Measurements from ENCODE around the gene KRT78. TPM values are rescaled to one million over a fixed set of nuclear protein-coding genes. Genes with fewer than 3 reads are reported as not detected.

Gene KRT78
- total and polyA plus RNA-seq, 4 donors = 0.06 TPM; not detected in 3

- Histone ChIP-seq H3K36me3 (ENCODE audit: control insufficient read depth in 4 of 4, insufficient read depth in 3 of 4, low read depth in 1 of 4, low read length in 3 of 4) (no peaks in the 10 kb centered on the region), H3K9me3 (ENCODE audit: control insufficient read depth in 4 of 4, low read length in 3 of 4) (no peaks in the 10 kb centered on the region), H3K4me1 (ENCODE audit: control insufficient read depth in 4 of 4, insufficient read depth in 4 of 4, low read length in 3 of 4) (no peaks in the 10 kb centered on the region), H3K9ac (ENCODE audit: low read depth in 1 of 2, low read length in 2 of 2) (no peak overlapping the region), H3K4me3 (ENCODE audit: low read depth in 1 of 3, low read length in 3 of 3) (no peak overlapping the region), H3K27me3 (ENCODE audit: control insufficient read depth in 4 of 4, insufficient read depth in 4 of 4, low read length in 3 of 4) (peaks cover 0 to 6% (median under 1%) of the 10 kb centered on the region in 4 donors), H3K27ac (ENCODE audit: low read depth in 1 of 2, low read length in 2 of 2) (no peak overlapping the region)
- no peak for TF ChIP-seq MAX (IDR thresholded peaks at IDR 0.05)
- no peak for TF ChIP-seq FOXA2 (IDR thresholded peaks at IDR 0.05)
- TF ChIP-seq GABPA (IDR thresholded peaks at IDR 0.05 in 1 of 2, conservative IDR thresholded peaks at IDR 0.05 in 1 of 2) = no peak
- no peak for TF ChIP-seq HNF4A (conservative IDR thresholded peaks at IDR 0.05)
- no peak for TF ChIP-seq SP1 (IDR thresholded peaks at IDR 0.05)
- no peak for TF ChIP-seq ATF3 (IDR thresholded peaks at IDR 0.05)
- TF ChIP-seq EGR1 (IDR thresholded peaks at IDR 0.05; ENCODE audit: low read depth in 2 of 2) = no peak
- no peak for TF ChIP-seq CTCF (IDR thresholded peaks at IDR 0.05; ENCODE audit: low read depth, low read length, missing input control)
- no peak for TF ChIP-seq RAD21 (IDR thresholded peaks at IDR 0.05)
- no peak for TF ChIP-seq ZBTB33 (IDR thresholded peaks at IDR 0.05)
- no peak for TF ChIP-seq JUND (IDR thresholded peaks at IDR 0.05)
- DNase-seq (ENCODE audit: low spot score) = no peak
- WGBS = 88% methylated on average over 3 of the region's 3 CpGs
These were observed 43.1 kb downstream of the KRT78 start for GRCh38 chr12:52805739-52806138.

GRCh38 chr12:52805000-52805399 lies 43.8 kb downstream of the KRT78 start:
- no peak for TF ChIP-seq JUND (IDR thresholded peaks at IDR 0.05)
- TF ChIP-seq REST (IDR thresholded peaks at IDR 0.05) = no peak
- no peak for TF ChIP-seq YY1 (IDR thresholded peaks at IDR 0.05)
- TF ChIP-seq CTCF (IDR thresholded peaks at IDR 0.05; ENCODE audit: low read depth, low read length, missing input control) = no peak
- no peak for TF ChIP-seq FOXA2 (IDR thresholded peaks at IDR 0.05)
- TF ChIP-seq ATF3 (IDR thresholded peaks at IDR 0.05) = no peak
- no peak for TF ChIP-seq GABPA (IDR thresholded peaks at IDR 0.05 in 1 of 2, conservative IDR thresholded peaks at IDR 0.05 in 1 of 2)
- TF ChIP-seq RAD21 (IDR thresholded peaks at IDR 0.05) = no peak
- no peak for TF ChIP-seq EGR1 (IDR thresholded peaks at IDR 0.05; ENCODE audit: low read depth in 2 of 2)
- TF ChIP-seq MAX (IDR thresholded peaks at IDR 0.05) = no peak
- TF ChIP-seq ZBTB33 (IDR thresholded peaks at IDR 0.05) = no peak
- TF ChIP-seq HNF4G (IDR thresholded peaks at IDR 0.05) = no peak
- no peak for TF ChIP-seq RXRA (IDR thresholded peaks at IDR 0.05)
- no peak for TF ChIP-seq SP1 (IDR thresholded peaks at IDR 0.05)
- TF ChIP-seq NR2F2 (IDR thresholded peaks at IDR 0.05) = no peak
- no peak for TF ChIP-seq HNF4A (conservative IDR thresholded peaks at IDR 0.05)
- no peak for TF ChIP-seq FOXA1 (IDR thresholded peaks at IDR 0.05)
- TF ChIP-seq TAF1 (conservative IDR thresholded peaks at IDR 0.05) = no peak
- DNase-seq (ENCODE audit: low spot score) = no peak
- 41% methylated on average over 1 of the region's 1 CpG for WGBS

More at GRCh38 chr12:52805000-52805399, 43.8 kb downstream of the KRT78 start:
- Histone ChIP-seq H3K27me3 (ENCODE audit: control insufficient read depth in 4 of 4, insufficient read depth in 4 of 4, low read length in 3 of 4) (peaks cover 0 to 3% (median under 1%) of the 10 kb centered on the region in 4 donors), H3K27ac (ENCODE audit: low read depth in 1 of 2, low read length in 2 of 2) (no peak overlapping the region), H3K36me3 (ENCODE audit: control insufficient read depth in 4 of 4, insufficient read depth in 3 of 4, low read depth in 1 of 4, low read length in 3 of 4) (no peaks in the 10 kb centered on the region), H3K9ac (ENCODE audit: low read depth in 1 of 2, low read length in 2 of 2) (no peak overlapping the region), H3K9me3 (ENCODE audit: control insufficient read depth in 4 of 4, low read length in 3 of 4) (no peaks in the 10 kb centered on the region), H3K4me3 (ENCODE audit: low read depth in 1 of 3, low read length in 3 of 3) (no peak overlapping the region), H3K4me1 (ENCODE audit: control insufficient read depth in 4 of 4, insufficient read depth in 4 of 4, low read length in 3 of 4) (no peaks in the 10 kb centered on the region)
